ENCODE results near the gene RAB11FIP4. TPM values are rescaled to one million over a fixed set of nuclear protein-coding genes. Genes with fewer than 3 reads are reported as not detected.
A peak's percentile ranks its signal among the peaks of the same experiment; 100 is the strongest.

RAB11FIP4 gene
- total and polyA plus RNA-seq, 9 of the 15 experiments (the other 6 are each of a cell fraction or from before 2014, with no cell fraction given) = 0.62 to 16.6 (median 8.9) TPM

- no peak for TF ChIP-seq HCFC1 (IDR thresholded peaks at IDR 0.05; ENCODE audit: low read depth, low read length)
- no peak for TF ChIP-seq GABPB2 (CRISPR knock-in tag; conservative IDR thresholded peaks at IDR 0.05)
- TF ChIP-seq PTTG1 (tag; IDR thresholded peaks at IDR 0.05; ENCODE audit: low read depth) = no peak
- TF ChIP-seq SIN3A (IDR thresholded peaks at IDR 0.05; ENCODE audit: borderline replicate concordance in 2 of 2, control insufficient read depth in 1 of 2, low read depth in 2 of 2, low read length in 2 of 2) = peak in 1 of 2 experiments; percentile 63; a peak in 1 of 4 replicates
- no peak for TF ChIP-seq ILK (tag; IDR thresholded peaks at IDR 0.05; ENCODE audit: borderline replicate concordance, low read depth)
- TF ChIP-seq PRMT5 (CRISPR knock-in tag; IDR thresholded peaks at IDR 0.05) = peak; percentile 88
- no peak for TF ChIP-seq MED1 (CRISPR knock-in tag; IDR thresholded peaks at IDR 0.05; ENCODE audit: borderline replicate concordance)
- peak in 1 of 2 experiments; percentile 85 for TF ChIP-seq AFF1 (IDR thresholded peaks at IDR 0.05; ENCODE audit: low read depth in 1 of 2, partially characterized antibody in 2 of 2)
- peak in 1 of 2 experiments; percentile 42; a peak in 2 of 4 replicates for TF ChIP-seq MAZ (CRISPR knock-in tag; conservative IDR thresholded peaks at IDR 0.05 in 1 of 2, IDR thresholded peaks at IDR 0.05 in 1 of 2)
- TF ChIP-seq JUNB (CRISPR knock-in tag; conservative IDR thresholded peaks at IDR 0.05) = no peak
- peak; percentile 93 for TF ChIP-seq MIER1 (IDR thresholded peaks at IDR 0.05; ENCODE audit: low read depth)
- no peak for TF ChIP-seq FOSL1 (tag; conservative IDR thresholded peaks at IDR 0.05)
- TF ChIP-seq RCOR1 (IDR thresholded peaks at IDR 0.05; ENCODE audit: borderline replicate concordance in 1 of 2, low read depth in 2 of 2, low read length in 2 of 2) = peak in 1 of 2 experiments; percentile 22; a peak in 1 of 4 replicates
- no peak for TF ChIP-seq ZNF740 (CRISPR knock-in tag; IDR thresholded peaks at IDR 0.05)
- TF ChIP-seq ZNF740 (tag; IDR thresholded peaks at IDR 0.05) = no peak
- no peak for TF ChIP-seq ADNP (tag; IDR thresholded peaks at IDR 0.05)
- TF ChIP-seq FOXP1 (CRISPR knock-in tag; IDR thresholded peaks at IDR 0.05) = no peak
- TF ChIP-seq TCF7L2 (IDR thresholded peaks at IDR 0.05; ENCODE audit: low read depth, low read length) = no peak
- TF ChIP-seq EHMT2 (IDR thresholded peaks at IDR 0.05) = peak; percentile 96
- TF ChIP-seq ZNF589 (CRISPR knock-in tag; IDR thresholded peaks at IDR 0.05; ENCODE audit: low read depth) = no peak
- TF ChIP-seq ZNF263 (CRISPR knock-in tag; IDR thresholded peaks at IDR 0.05; ENCODE audit: borderline replicate concordance) = no peak
- TF ChIP-seq CREM (IDR thresholded peaks at IDR 0.05; ENCODE audit: low read depth) = peak; percentile 16; the same call in 1 of the 2 replicates
Observed at GRCh38 chr17:31394544-31394943, 3.1 kb downstream of the RAB11FIP4 start (continued).

Data from K562 (cell line).